ENCODE measurements around the gene YPEL2. TPM values are rescaled to one million over a fixed set of nuclear protein-coding genes. Genes with fewer than 3 reads are reported as not detected.

YPEL2 gene
- total RNA-seq, 1 donor from 2014 or later, result 20.8 TPM

- Mint-ChIP-seq H3K27me3 (ENCODE audit: unreplicated experiment) (peaks cover 2% of the 10 kb centered on the region), H3K36me3 (ENCODE audit: unreplicated experiment) (no peaks in the 10 kb centered on the region), H3K9me3 (ENCODE audit: unreplicated experiment) (peaks cover 2% of the 10 kb centered on the region), H3K4me1 (ENCODE audit: low read depth, unreplicated experiment) (peaks cover 36% of the 10 kb centered on the region), H3K4me3 (ENCODE audit: unreplicated experiment) (no peak overlapping the region), H3K27ac (ENCODE audit: unreplicated experiment) (peak overlapping the region; percentile 3)
- TF ChIP-seq CTCF (IDR thresholded peaks at IDR 0.05; ENCODE audit: partially characterized antibody, unreplicated experiment), result no peak
- DNase-seq, result no peak
Observed at GRCh38 chr17:59353106-59353854, 21.8 kb downstream of the YPEL2 start.

GRCh38 chr17:59353936-59354755 is 22.7 kb downstream of the YPEL2 start:
- Mint-ChIP-seq H3K27ac (ENCODE audit: unreplicated experiment) (no peak overlapping the region), H3K4me1 (ENCODE audit: low read depth, unreplicated experiment) (peaks cover 36% of the 10 kb centered on the region), H3K4me3 (ENCODE audit: unreplicated experiment) (no peak overlapping the region), H3K9me3 (ENCODE audit: unreplicated experiment) (no peaks in the 10 kb centered on the region), H3K36me3 (ENCODE audit: unreplicated experiment) (no peaks in the 10 kb centered on the region), H3K27me3 (ENCODE audit: unreplicated experiment) (peaks cover 2% of the 10 kb centered on the region)
- no peak for DNase-seq
- TF ChIP-seq CTCF (IDR thresholded peaks at IDR 0.05; ENCODE audit: partially characterized antibody, unreplicated experiment), result no peak

- Mint-ChIP-seq H3K27me3 (ENCODE audit: unreplicated experiment) (peaks cover 2% of the 10 kb centered on the region), H3K4me3 (ENCODE audit: unreplicated experiment) (no peak overlapping the region), H3K4me1 (ENCODE audit: low read depth, unreplicated experiment) (peaks cover 32% of the 10 kb centered on the region), H3K9me3 (ENCODE audit: unreplicated experiment) (no peaks in the 10 kb centered on the region), H3K27ac (ENCODE audit: unreplicated experiment) (peak overlapping the region; percentile 46), H3K36me3 (ENCODE audit: unreplicated experiment) (no peaks in the 10 kb centered on the region)
- no peak for DNase-seq
- TF ChIP-seq CTCF (IDR thresholded peaks at IDR 0.05; ENCODE audit: partially characterized antibody, unreplicated experiment), result no peak
Observed at GRCh38 chr17:59355030-59355701, 23.7 kb downstream of the YPEL2 start.

- Mint-ChIP-seq H3K9me3 (ENCODE audit: unreplicated experiment) (no peaks in the 10 kb centered on the region), H3K4me1 (ENCODE audit: low read depth, unreplicated experiment) (peaks cover 29% of the 10 kb centered on the region)
Observed at GRCh38 chr17:59355702-59356325, 24.4 kb downstream of the YPEL2 start.

More at GRCh38 chr17:59355702-59356325, 24.4 kb downstream of the YPEL2 start:
- no peak for DNase-seq
- no peaks in the 10 kb centered on the region for H3K36me3 Mint-ChIP-seq (ENCODE audit: unreplicated experiment)
- no peak for TF ChIP-seq CTCF (IDR thresholded peaks at IDR 0.05; ENCODE audit: partially characterized antibody, unreplicated experiment)
- H3K4me3 Mint-ChIP-seq (ENCODE audit: unreplicated experiment), result no peak overlapping the region
- no peak overlapping the region for H3K27ac Mint-ChIP-seq (ENCODE audit: unreplicated experiment)
- H3K27me3 Mint-ChIP-seq (ENCODE audit: unreplicated experiment), result peaks cover 2% of the 10 kb centered on the region
